Measurements from ENCODE around the gene CTSE.
"Not testable (repeated sequence)": the region's sequence is repeated elsewhere in the genome, so short reads cannot be mapped to it uniquely, and the experiment has no call there.

DNA sequence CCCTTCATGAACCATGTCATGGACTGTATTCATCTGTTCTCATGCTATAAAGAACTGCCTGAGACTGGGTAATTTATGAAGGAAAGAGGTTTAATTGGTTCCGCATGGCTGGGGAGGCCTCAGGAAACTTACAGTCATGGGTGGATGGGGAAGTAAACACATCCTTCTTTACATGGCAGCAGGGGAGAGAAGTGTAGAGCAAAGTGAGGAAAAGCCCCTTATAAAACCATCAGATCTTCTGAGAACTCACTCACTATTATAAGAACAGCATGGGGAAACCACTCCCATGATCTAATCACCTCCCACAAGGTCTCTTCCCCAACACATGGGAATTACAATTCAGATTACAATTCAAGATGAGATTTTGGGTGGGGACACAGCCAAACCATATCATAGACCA lies 27.1 kb downstream of the CTSE start:
- not testable (repeated sequence) for TF ChIP-seq CTCF, EP300 (IDR thresholded peaks at IDR 0.05)

Data from ovary (tissue), 3 donors.